Ishikawa (cell line): Measurements from ENCODE around the gene AP3B1.

Experiments
- CEBPB ChIP-seq: IDR thresholded peaks from 2 replicates; pipeline ENCODE4 v1.6.1; 2012
- CREB1 ChIP-seq: IDR thresholded peaks from 2 replicates; pipeline ENCODE4 v1.6.1; 2012; ENCODE audit warnings: low read depth
- EGR1 ChIP-seq: IDR thresholded peaks from 2 replicates; pipeline ENCODE4 v1.6.1; 2012
- EP300 ChIP-seq: IDR thresholded peaks from 2 replicates; pipeline ENCODE4 v1.6.1; 2012; ENCODE audit warnings: borderline replicate concordance
- FOXM1 ChIP-seq: IDR thresholded peaks from 2 replicates; pipeline ENCODE4 v1.6.1; 2012; ENCODE audit warnings: low read depth, borderline replicate concordance
- MAX ChIP-seq: IDR thresholded peaks from 2 replicates; pipeline ENCODE4 v1.6.1; 2012
- NFIC ChIP-seq: IDR thresholded peaks from 2 replicates; pipeline ENCODE4 v1.6.1; 2012
- RAD21 ChIP-seq: IDR thresholded peaks from 2 replicates; pipeline ENCODE4 v1.6.1; 2012; ENCODE audit warnings: low read depth
- REST ChIP-seq: IDR thresholded peaks from 2 replicates; pipeline ENCODE4 v1.6.1; 2012; ENCODE audit warnings: low read depth, mild to moderate bottlenecking
- TAF1 ChIP-seq: IDR thresholded peaks from 2 replicates; pipeline ENCODE4 v1.6.1; 2012; ENCODE audit warnings: low read depth, mild to moderate bottlenecking
- TCF12 ChIP-seq: IDR thresholded peaks from 2 replicates; pipeline ENCODE4 v1.6.1; 2012; ENCODE audit warnings: low read depth
- TEAD4 ChIP-seq: IDR thresholded peaks from 2 replicates; pipeline ENCODE4 v1.6.1; 2012
- USF1 ChIP-seq: IDR thresholded peaks from 2 replicates; pipeline ENCODE4 v1.6.1; 2012
- YY1 ChIP-seq: IDR thresholded peaks from 2 replicates; pipeline ENCODE4 v1.6.1; 2012; ENCODE audit warnings: low read depth
- ZBTB7A ChIP-seq: IDR thresholded peaks from 2 replicates; pipeline ENCODE4 v1.6.1; 2012; ENCODE audit warnings: low read depth

The AP3B1 gene

GRCh38 chr5:78204241-78204640 lies 90.3 kb downstream of the AP3B1 start:
- no peak for TF ChIP-seq REST

GRCh38 chr5:78203815-78204214 lies 90.7 kb downstream of the AP3B1 start:
- TF ChIP-seq EP300 (no peak), NFIC (no peak), YY1 (no peak), REST (no peak), RAD21 (no peak), USF1 (no peak), FOXM1 (no peak), ZBTB7A (no peak)

- TF ChIP-seq RAD21 (no peak), MAX (no peak), REST (no peak), FOXM1 (no peak), CEBPB (no peak), USF1 (no peak), EP300 (no peak), CREB1 (no peak), TAF1 (no peak), YY1 (no peak), TEAD4 (no peak), NFIC (no peak), ZBTB7A (no peak), TCF12 (no peak), EGR1 (no peak)
Measured at GRCh38 chr5:78190402-78190801, 104.1 kb downstream of the AP3B1 start.

GRCh38 chr5:78187172-78187571 lies 107.3 kb downstream of the AP3B1 start:
- TF ChIP-seq RAD21, result no peak
- no peak for TF ChIP-seq CEBPB
- no peak for TF ChIP-seq NFIC
- no peak for TF ChIP-seq TAF1
- TF ChIP-seq MAX, result no peak
- no peak for TF ChIP-seq EP300
- no peak for TF ChIP-seq EGR1
- TF ChIP-seq YY1, result no peak
- TF ChIP-seq CREB1, result no peak
- no peak for TF ChIP-seq TEAD4
- TF ChIP-seq TCF12, result no peak
- TF ChIP-seq ZBTB7A, result no peak

- no peak for TF ChIP-seq CREB1
- TF ChIP-seq FOXM1, result no peak
- TF ChIP-seq TCF12, result no peak
- no peak for TF ChIP-seq TEAD4
- no peak for TF ChIP-seq RAD21
- no peak for TF ChIP-seq NFIC
- no peak for TF ChIP-seq TAF1
- TF ChIP-seq MAX, result no peak
- TF ChIP-seq REST, result no peak
- no peak for TF ChIP-seq EGR1
- TF ChIP-seq EP300, result no peak
- TF ChIP-seq ZBTB7A, result no peak
- TF ChIP-seq CEBPB, result no peak
- no peak for TF ChIP-seq YY1
- no peak for TF ChIP-seq USF1
Measured at GRCh38 chr5:78182838-78183237, 111.7 kb downstream of the AP3B1 start.
